Esophagus squamous epithelium (tissue), 5 donors: ENCODE data around the gene MAMDC4. TPM values are rescaled to one million over a fixed set of nuclear protein-coding genes. Genes with fewer than 3 reads are reported as not detected.
"Not testable (repeated sequence)": the region's sequence is repeated elsewhere in the genome, so short reads cannot be mapped to it uniquely, and the experiment has no call there.

ENCODE experiments used
- DNase-seq: peaks from one replicate; lab custom pipeline; 2025; lab: John Stamatoyannopoulos, UW
- H3K27ac ChIP-seq, 4 donors: fragments of 200-600 bp; sonication (generic); one replicate each; pipeline ENCODE4 v1.5.1; 2016 to 2019; ENCODE audit warnings: mild to moderate bottlenecking in 1 of 4
- H3K27me3 ChIP-seq, 4 donors: fragments of 200-600 bp; sonication (generic); 1 replicate in 3 of 4; 2 replicates in 1 of 4; pipeline versions ENCODE4 v1.5.1 to v1.6.0; 2017 to 2021; ENCODE audit warnings: antibody characterized with exemption in 1 of 4
- H3K36me3 ChIP-seq, 3 donors: fragments of 200-600 bp; sonication (generic); one replicate each; pipeline ENCODE4 v1.5.1; 2016 to 2019
- H3K4me1 ChIP-seq, 3 donors: fragments of 200-600 bp; sonication (generic); one replicate each; pipeline ENCODE4 v1.5.1; 2017 to 2019
- H3K4me3 ChIP-seq, 4 donors: fragments of 200-600 bp; sonication (generic); 1 replicate in 3 of 4; 2 replicates in 1 of 4; pipeline ENCODE4 v1.5.1; 2016 to 2019; ENCODE audit warnings: mild to moderate bottlenecking in 2 of 4, moderate library complexity in 1 of 4
- H3K9me3 ChIP-seq, 3 donors: fragments of 200-600 bp; sonication (generic); one replicate each; pipeline ENCODE4 v1.5.1; 2016 to 2019
- POLR2A ChIP-seq, 4 donors: fragments of 450-650 bp; IDR thresholded peaks; one replicate each; pipeline ENCODE4 v1.6.1; 2017; ENCODE audit warnings: antibody characterized with exemption in 4 of 4, mild to moderate bottlenecking in 4 of 4, moderate library complexity in 3 of 4
- WGBS, 2 donors: methylation state at CpG; one replicate each; pipeline ENCODE4 v1.1.5; 2018; 5-methylcytosine and 5-hydroxymethylcytosine counted together
- intact Hi-C: fragments of 100-400 bp; cut with DNase I; formaldehyde crosslinking; loops from one replicate; pipeline ENCODE4 v1.15.0; 2022
- total RNA-seq, 4 donors: library from RNA; depleted of rRNA; stranded (reverse); fragments of >200 nt; gene quantifications; one replicate each; pipeline ENCODE4 v1.1.0, GENCODE V29; 2016
- TF ChIP-seq, protein P1 (sequence below), 6 experiments: fragments of 450-650 bp in 4 of 6; fragments of 200-600 bp in 2 of 6; sonication (generic) in 2 of 6; IDR thresholded peaks; one replicate each; pipeline ENCODE4 v1.5.1; 2016 to 2019; ENCODE audit warnings: antibody characterized with exemption in 6 of 6, mild to moderate bottlenecking in 4 of 6, moderate library complexity in 4 of 6
- donor health status: DM: yes; HTN: yes; CAD: no.

MAMDC4 gene
- total RNA-seq, 4 donors from 2014 or later = 1.8 to 2.9 (median 2.7) TPM

DNA sequence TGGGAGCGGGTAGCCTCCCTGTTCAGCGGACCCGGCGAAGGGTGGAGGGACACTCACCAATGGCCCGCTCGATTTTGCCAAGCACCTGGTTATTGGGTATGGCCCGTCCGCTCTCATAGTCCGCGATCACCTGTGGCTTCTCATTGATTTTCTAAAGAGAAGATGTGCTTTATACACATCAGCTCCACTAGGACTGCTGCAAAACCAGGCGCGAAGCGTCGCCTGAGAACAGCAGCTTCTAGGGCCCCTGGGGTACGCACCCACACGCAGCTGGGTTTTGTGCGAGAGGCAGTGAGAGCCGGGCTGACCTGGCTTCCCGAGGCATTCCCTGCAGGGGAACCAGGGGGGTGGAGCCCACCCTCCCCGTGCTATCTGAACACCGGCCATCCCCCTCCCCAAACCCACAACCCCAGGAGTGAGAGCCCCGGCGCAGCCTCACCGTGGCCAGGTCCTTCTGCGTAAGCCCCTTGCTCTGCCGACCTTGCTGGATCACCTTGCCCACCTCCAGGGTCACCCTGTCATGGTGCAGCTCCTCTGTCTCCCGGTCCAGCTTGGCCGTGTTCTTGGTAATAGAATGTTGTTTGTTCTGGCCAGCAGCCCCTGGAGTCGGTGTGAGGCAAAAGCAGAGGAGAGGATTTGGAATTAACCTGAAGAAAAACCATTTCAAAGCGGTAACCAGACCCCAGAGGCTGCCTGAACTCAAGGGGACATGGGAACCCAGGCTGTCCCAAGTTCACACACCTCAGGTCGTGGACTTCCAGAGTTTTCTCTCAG lies 10.9 kb downstream of the MAMDC4 start:
- TF ChIP-seq, protein P1, sequence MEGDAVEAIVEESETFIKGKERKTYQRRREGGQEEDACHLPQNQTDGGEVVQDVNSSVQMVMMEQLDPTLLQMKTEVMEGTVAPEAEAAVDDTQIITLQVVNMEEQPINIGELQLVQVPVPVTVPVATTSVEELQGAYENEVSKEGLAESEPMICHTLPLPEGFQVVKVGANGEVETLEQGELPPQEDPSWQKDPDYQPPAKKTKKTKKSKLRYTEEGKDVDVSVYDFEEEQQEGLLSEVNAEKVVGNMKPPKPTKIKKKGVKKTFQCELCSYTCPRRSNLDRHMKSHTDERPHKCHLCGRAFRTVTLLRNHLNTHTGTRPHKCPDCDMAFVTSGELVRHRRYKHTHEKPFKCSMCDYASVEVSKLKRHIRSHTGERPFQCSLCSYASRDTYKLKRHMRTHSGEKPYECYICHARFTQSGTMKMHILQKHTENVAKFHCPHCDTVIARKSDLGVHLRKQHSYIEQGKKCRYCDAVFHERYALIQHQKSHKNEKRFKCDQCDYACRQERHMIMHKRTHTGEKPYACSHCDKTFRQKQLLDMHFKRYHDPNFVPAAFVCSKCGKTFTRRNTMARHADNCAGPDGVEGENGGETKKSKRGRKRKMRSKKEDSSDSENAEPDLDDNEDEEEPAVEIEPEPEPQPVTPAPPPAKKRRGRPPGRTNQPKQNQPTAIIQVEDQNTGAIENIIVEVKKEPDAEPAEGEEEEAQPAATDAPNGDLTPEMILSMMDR (IDR thresholded peaks at IDR 0.05) = no peak
- no peak for TF ChIP-seq POLR2A (IDR thresholded peaks at IDR 0.05)
- peaks cover 26 to 48% (median 30%) of the 10 kb centered on the region in 3 donors for H3K36me3 ChIP-seq
- WGBS, 2 donors = 91 to 97% methylated on average over 19 to 21 of the region's 31 CpGs
- no peak overlapping the region for H3K4me3 ChIP-seq
- no peaks in the 10 kb centered on the region for H3K9me3 ChIP-seq
- intact Hi-C loops = no loop called here
- no peak for DNase-seq
- peaks cover 32 to 67% (median 33%) of the 10 kb centered on the region in 3 donors for H3K4me1 ChIP-seq
- H3K27me3 ChIP-seq = no peaks in the 10 kb centered on the region
- H3K27ac ChIP-seq = no peak overlapping the region

DNA sequence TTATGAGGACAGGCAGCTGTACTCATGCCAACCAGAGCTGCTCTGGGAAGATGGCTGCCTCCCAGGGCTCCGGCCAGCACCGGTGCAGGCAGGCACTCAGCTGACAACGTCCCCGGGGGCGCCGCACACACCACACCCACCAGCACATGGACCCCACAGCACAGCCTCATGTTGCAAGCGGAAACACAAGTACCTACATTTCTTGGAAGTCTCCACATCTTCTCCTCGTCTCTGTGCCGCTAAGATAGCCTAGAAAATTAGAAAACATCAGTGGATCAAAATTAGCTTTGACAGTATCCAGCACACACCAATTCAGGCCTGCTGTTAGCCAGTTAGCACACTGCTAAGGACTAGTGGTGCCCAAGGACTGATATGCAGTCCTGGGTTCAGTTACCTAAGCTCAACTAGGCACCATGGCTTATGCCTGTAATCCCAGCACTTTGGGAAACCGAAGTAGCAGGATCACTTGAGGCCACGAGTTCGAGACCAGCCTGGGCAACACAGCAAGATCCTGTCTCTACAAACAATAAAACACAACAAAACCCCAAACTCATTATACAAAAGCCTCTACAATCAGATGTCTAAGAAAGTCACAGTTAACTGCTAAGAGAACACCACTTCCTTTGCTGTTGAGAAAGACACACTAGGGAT lies 11.6 kb downstream of the MAMDC4 start:
- intact Hi-C loops = no loop called here
- no peaks in the 10 kb centered on the region for H3K9me3 ChIP-seq
- no peak overlapping the region for H3K27ac ChIP-seq

DNA sequence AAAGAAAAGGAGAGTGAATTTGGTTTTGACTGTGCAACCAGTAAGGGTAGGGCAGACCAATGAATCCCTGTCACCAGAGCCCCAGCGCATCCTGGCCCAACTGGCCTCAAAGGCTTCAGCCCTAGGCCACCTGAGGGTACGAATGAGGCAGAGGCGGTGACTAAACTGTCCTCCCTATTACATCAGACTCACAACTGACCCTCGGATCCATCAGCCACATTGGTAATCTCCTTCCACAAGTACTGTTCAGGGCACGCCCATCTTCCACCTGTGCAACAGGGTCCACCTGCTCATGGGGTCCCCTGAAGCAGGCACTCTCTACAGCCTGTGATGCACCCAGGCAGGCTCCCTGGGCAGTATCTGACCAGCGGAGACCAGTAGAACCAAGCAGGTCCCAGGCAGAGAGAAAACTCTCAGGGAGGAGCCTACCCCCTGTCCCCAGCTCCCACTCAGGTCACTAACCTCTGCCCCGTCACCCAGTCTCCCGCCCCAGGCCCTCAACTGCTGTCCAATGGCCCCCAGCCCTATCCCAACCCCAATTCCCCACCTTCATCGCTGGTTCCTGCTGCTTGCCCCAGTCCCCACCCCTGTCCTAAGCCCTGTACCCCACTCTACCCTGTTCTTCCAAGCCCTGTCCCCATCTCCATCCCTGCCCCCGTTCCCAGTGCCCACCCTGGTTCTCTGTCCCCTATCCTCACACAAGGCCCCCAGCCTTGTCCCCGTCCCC lies 13.1 kb downstream of the MAMDC4 start:
- Histone ChIP-seq H3K27ac (peak overlapping the region; percentile 85 to 98 (median 94)), H3K4me1 (peaks cover 13 to 45% (median 16%) of the 10 kb centered on the region in 3 donors), H3K36me3 (peaks cover 26 to 43% (median 30%) of the 10 kb centered on the region in 3 donors), H3K9me3 (no peaks in the 10 kb centered on the region), H3K4me3 (peak overlapping the region; percentile 87 to 96 (median 88)), H3K27me3 (no peaks in the 10 kb centered on the region)
- no peak for DNase-seq
- TF ChIP-seq, protein P1 (IDR thresholded peaks at IDR 0.05) = no peak
- no peak for TF ChIP-seq POLR2A (IDR thresholded peaks at IDR 0.05)
- 49 to 66% methylated on average over 7 to 11 of the region's 11 CpGs for WGBS, 2 donors
- intact Hi-C loops = no loop called here

More for the DNA sequence above, 11.6 kb downstream of the MAMDC4 start:
- 82 to 90% methylated on average over 6 to 7 of the region's 12 CpGs for WGBS, 2 donors
- DNase-seq = no peak
- TF ChIP-seq POLR2A (IDR thresholded peaks at IDR 0.05) = no peak
- TF ChIP-seq, protein P1 (IDR thresholded peaks at IDR 0.05) = no peak
- Histone ChIP-seq H3K36me3 (peaks cover 26 to 48% (median 30%) of the 10 kb centered on the region in 3 donors), H3K4me1 (peaks cover 25 to 60% (median 27%) of the 10 kb centered on the region in 3 donors), H3K27me3 (no peaks in the 10 kb centered on the region), H3K4me3 (no peak overlapping the region)

DNA sequence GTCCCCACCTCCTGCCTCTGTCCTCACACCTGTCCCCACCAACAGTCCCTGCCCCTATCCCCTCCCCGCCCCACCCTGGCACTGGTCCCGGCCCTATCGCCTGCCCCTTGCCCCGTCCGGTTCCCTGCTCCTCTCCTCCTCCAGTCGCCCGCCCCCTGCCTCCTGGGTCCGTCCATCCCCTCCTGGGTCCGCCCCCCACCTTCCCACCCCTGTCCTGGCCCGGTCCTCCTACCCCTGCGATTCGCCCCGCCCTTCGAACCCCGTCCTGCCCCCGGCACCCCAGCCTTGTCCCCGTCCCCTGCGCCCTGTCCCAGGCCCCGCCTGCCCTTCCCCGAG lies 13.6 kb downstream of the MAMDC4 start:
- H3K27me3 ChIP-seq = no peaks in the 10 kb centered on the region
- peak overlapping the region; percentile 85 to 98 (median 94) for H3K27ac ChIP-seq
- H3K4me3 ChIP-seq = peak overlapping the region; percentile 87 to 96 (median 88)
- H3K36me3 ChIP-seq = peaks cover 26 to 39% (median 30%) of the 10 kb centered on the region in 3 donors
- peaks cover 13 to 40% (median 16%) of the 10 kb centered on the region in 3 donors for H3K4me1 ChIP-seq
- H3K9me3 ChIP-seq = no peaks in the 10 kb centered on the region
- no CpG with 5 or more reads among the region's 20 CpGs for WGBS, 2 donors
- intact Hi-C loops = no loop called here
- TF ChIP-seq, protein P1 (IDR thresholded peaks at IDR 0.05) = no peak
- no peak for TF ChIP-seq POLR2A (IDR thresholded peaks at IDR 0.05)
- no peak for DNase-seq

DNA sequence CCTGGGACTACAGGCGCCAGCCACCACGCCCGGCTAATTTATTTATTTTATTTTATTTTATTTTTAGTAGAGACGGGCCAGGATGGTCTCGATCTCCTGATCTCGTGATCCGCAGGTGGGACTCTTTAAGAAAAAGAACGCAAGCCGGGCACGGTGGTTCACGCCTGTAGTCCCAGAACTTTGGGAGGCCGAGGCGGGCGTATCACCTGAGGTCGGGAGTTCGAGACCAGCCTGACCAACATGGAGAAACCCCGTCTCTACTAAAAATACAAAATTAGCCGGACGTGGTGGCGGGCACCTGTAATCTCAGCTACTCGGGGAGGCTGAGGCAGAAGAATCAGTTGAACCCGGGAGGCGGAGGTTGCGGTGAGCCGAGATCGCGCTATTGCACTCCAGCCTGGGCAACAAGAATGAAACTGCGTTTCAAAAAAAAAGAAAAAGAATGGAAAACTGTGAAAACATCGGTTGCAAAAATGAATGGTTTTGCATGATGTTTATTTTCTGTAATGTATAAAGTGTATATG lies 14.8 kb downstream of the MAMDC4 start:
- DNase-seq, H3K9me3 ChIP-seq, intact Hi-C loops, H3K27me3 ChIP-seq: not testable (repeated sequence)
- H3K36me3 ChIP-seq = peaks cover 16 to 26% (median 18%) of the 10 kb centered on the region in 3 donors
- H3K4me1 ChIP-seq = peaks cover 13 to 35% (median 16%) of the 10 kb centered on the region in 3 donors
- peak overlapping the region in 3 of 4 donors; percentile 70 to 98 (median 95) for H3K27ac ChIP-seq
- 77 to 85% methylated on average over 17 to 21 of the region's 29 CpGs for WGBS, 2 donors
- peak overlapping the region; percentile 87 to 96 (median 88) for H3K4me3 ChIP-seq
